K562 (cell line): ENCODE measurements around the gene TMEM191C. TPM values are rescaled to one million over a fixed set of nuclear protein-coding genes. Genes with fewer than 3 reads are reported as not detected.

Experiments used
- BCOR ChIP-seq: fragments of 450-650 bp; IDR thresholded peaks from 2 replicates; pipeline ENCODE4 v1.6.1; 2016
- CHCHD3 ChIP-seq: fragments of 250-450 bp; sonication (Bioruptor Pico); IDR thresholded peaks from 2 replicates; pipeline ENCODE4 v2.1.2; 2022; ENCODE audit warnings: mild to moderate bottlenecking
- CHD2 ChIP-seq: IDR thresholded peaks from 2 replicates; pipeline ENCODE4 v1.6.1; 2011; ENCODE audit warnings: low read depth, low read length
- DLX4 ChIP-seq: fragments of 250-450 bp; sonication (Bioruptor Pico); IDR thresholded peaks from 2 replicates; pipeline ENCODE4 v1.6.1; 2021; ENCODE audit warnings: mild to moderate bottlenecking
- E2F6 ChIP-seq, 2 experiments: IDR thresholded peaks; 2 replicates each; pipeline ENCODE4 v1.6.1; 2011; ENCODE audit warnings: borderline replicate concordance in 1 of 2, control low read depth in 1 of 2, low read depth in 1 of 2, low read length in 1 of 2, mild to moderate bottlenecking in 1 of 2, mixed read lengths in 1 of 2, moderate library complexity in 1 of 2; ENCODE audit not compliant: insufficient read depth in 1 of 2, insufficient read length in 1 of 2, poor library complexity in 1 of 2, severe bottlenecking in 1 of 2; ENCODE audit errors: extremely low read depth in 1 of 2
- ELF1 ChIP-seq: fragments of 200-800 bp; sonication (Bioruptor generic); IDR thresholded peaks from 2 replicates; pipeline ENCODE4 v1.6.1; 2016; ENCODE audit warnings: missing genetic modification characterization, missing compliant biosample characterization
- GATA2 ChIP-seq: sonication (generic); formaldehyde crosslinking; IDR thresholded peaks from 2 replicates; pipeline ENCODE4 v1.4.0; 2020; ENCODE audit warnings: mild to moderate bottlenecking, missing genetic modification reagents
- NCOR1 ChIP-seq: fragments of 450-650 bp; IDR thresholded peaks from 2 replicates; pipeline ENCODE4 v1.6.1; 2016; ENCODE audit warnings: mild to moderate bottlenecking, moderate library complexity
- NR2F6 ChIP-seq: fragments of 450-650 bp; formaldehyde crosslinking; IDR thresholded peaks from 2 replicates; pipeline ENCODE4 v1.4.0; 2020; ENCODE audit warnings: mild to moderate bottlenecking
- PCBP2 ChIP-seq: fragments of 200-400 bp; formaldehyde crosslinking; IDR thresholded peaks from 2 replicates; pipeline ENCODE4 v1.6.1; 2018; ENCODE audit warnings: low read length, low read depth, mild to moderate bottlenecking, moderate library complexity; ENCODE audit not compliant: poor library complexity, severe bottlenecking
- RFX5 ChIP-seq: IDR thresholded peaks from 2 replicates; pipeline ENCODE4 v1.6.1; 2011; ENCODE audit warnings: low read depth, mild to moderate bottlenecking, improper control_type of control experiment, low read length
- SRF ChIP-seq, 2 experiments: fragments of 250-450, 450-650 bp in 1 of 2; sonication (Bioruptor Pico) in 1 of 2; sonication (generic) in 1 of 2; formaldehyde crosslinking; IDR thresholded peaks; 2 replicates each; pipeline versions ENCODE4 v1.5.0 to v1.5.1; 2020 to 2022; ENCODE audit warnings: mild to moderate bottlenecking in 1 of 2, missing genetic modification reagents in 1 of 2
- SRSF7 ChIP-seq: fragments of 200-400 bp; formaldehyde crosslinking; optimal IDR thresholded peaks from 2 replicates; pipeline ENCODE3; 2017; ENCODE audit warnings: mild to moderate bottlenecking, low read depth, low read length
- TEAD4 ChIP-seq, 2 experiments: sonication (generic) in 1 of 2; formaldehyde crosslinking in 1 of 2; IDR thresholded peaks; 2 replicates each; pipeline versions ENCODE4 v1.6.1 to v1.8.0; 2012 to 2022; ENCODE audit warnings: borderline replicate concordance in 1 of 2, inconsistent platforms in 1 of 2, low read length in 1 of 2, mild to moderate bottlenecking in 1 of 2, missing genetic modification reagents in 1 of 2
- ZBTB26 ChIP-seq: fragments of 450-650 bp; formaldehyde crosslinking; IDR thresholded peaks from 2 replicates; pipeline ENCODE4 v1.4.0; 2022; ENCODE audit warnings: missing genetic modification characterization
- ZBTB43 ChIP-seq: sonication (generic); formaldehyde crosslinking; IDR thresholded peaks from 2 replicates; pipeline ENCODE4 v1.8.0; 2023; ENCODE audit warnings: mild to moderate bottlenecking, missing genetic modification reagents
- ZNF133 ChIP-seq: fragments of 250-450 bp; sonication (Bioruptor Pico); IDR thresholded peaks from 2 replicates; pipeline ENCODE4 v1.4.0; 2020; ENCODE audit warnings: mild to moderate bottlenecking
- ZNF280B ChIP-seq: fragments of 250-450 bp; sonication (Bioruptor Pico); IDR thresholded peaks from 2 replicates; pipeline ENCODE4 v1.5.1; 2021; ENCODE audit warnings: mild to moderate bottlenecking
- ZNF561 ChIP-seq: fragments of 450-650 bp; formaldehyde crosslinking; conservative IDR thresholded peaks from 2 replicates; pipeline ENCODE4 v1.4.0; 2020; ENCODE audit warnings: mild to moderate bottlenecking, moderate library complexity
- ZNF655 ChIP-seq: fragments of 250-450 bp; sonication (Bioruptor Pico); IDR thresholded peaks from 2 replicates; pipeline ENCODE4 v1.5.0; 2021
- ZNF785 ChIP-seq: fragments of 250-450 bp; sonication (Bioruptor Pico); IDR thresholded peaks from 2 replicates; pipeline ENCODE4 v1.4.0; 2020; ENCODE audit warnings: mild to moderate bottlenecking
- polyA plus RNA-seq, 8 experiments: library from polyadenylated mRNA; depleted of rRNA in 4 of 8; stranded (reverse) in 5 of 8; unstranded in 3 of 8; fragments of >200 nt; fragmentation: Nextera tagmentation in 2 of 8; fragmentation: Illumina TruSeq in 1 of 8; extraction: Ambion mirVana in 2 of 8; extraction: Trizol in 1 of 8; gene quantifications; 2 replicates each; pipeline versions ENCODE4 v1.2.1 to v1.2.3, GENCODE V29; 2011 to 2014; ENCODE audit warnings: inconsistent platforms in 1 of 8, missing spikeins in 1 of 8
- total RNA-seq, 7 experiments: library from RNA; depleted of rRNA in 6 of 7; stranded (reverse); fragments of >200 nt in 6 of 7; fragmentation: Illumina TruSeq in 2 of 7; extraction: Trizol in 2 of 7; gene quantifications; 2 replicates each; pipeline versions ENCODE4 v1.2.1 to v1.2.3, GENCODE V29; 2011 to 2021; ENCODE audit warnings: low replicate concordance in 1 of 7

The TMEM191C gene
- total and polyA plus RNA-seq, 9 of the 15 experiments (the other 6 are each of a cell fraction or from before 2014, with no cell fraction given), result 0.15 to 7.1 (median 1.1) TPM

GRCh38 chr22:21455334-21456089 lies 11.7 kb upstream of the TMEM191C start (continued):
- peak; percentile 11; the same call in 1 of the 2 replicates for TF ChIP-seq ZNF785 (CRISPR knock-in tag)
- TF ChIP-seq GATA2, result no peak
- TF ChIP-seq ZBTB43, result no peak
- TF ChIP-seq ZNF280B (CRISPR knock-in tag), result no peak
- TF ChIP-seq ZNF655 (CRISPR knock-in tag), result no peak
- TF ChIP-seq PCBP2, result no peak
- no peak for TF ChIP-seq TEAD4 (IDR thresholded peaks at IDR 0.05; ENCODE audit: low read length)
- peak; percentile 79; the same call in 1 of the 2 replicates for TF ChIP-seq TEAD4 (CRISPR knock-in tag; IDR thresholded peaks at IDR 0.05; ENCODE audit: borderline replicate concordance)
- TF ChIP-seq NR2F6 (CRISPR knock-in tag), result no peak
- TF ChIP-seq BCOR, result no peak
- no peak for TF ChIP-seq ZNF561 (CRISPR knock-in tag)
- no peak for TF ChIP-seq RFX5
- TF ChIP-seq CHD2, result no peak
- no peak for TF ChIP-seq SRF (CRISPR knock-in tag; IDR thresholded peaks at IDR 0.05)
- TF ChIP-seq NCOR1, result no peak
- no peak for TF ChIP-seq DLX4 (CRISPR knock-in tag)
- no peak for TF ChIP-seq ZNF133 (CRISPR knock-in tag)
- TF ChIP-seq ZBTB26 (CRISPR knock-in tag), result no peak
- TF ChIP-seq SRSF7, result no peak
- no peak for TF ChIP-seq E2F6 (IDR thresholded peaks at IDR 0.05; ENCODE audit: borderline replicate concordance in 1 of 2, extremely low read depth in 1 of 2, insufficient read depth in 1 of 2, insufficient read length in 1 of 2, low read depth in 1 of 2, low read length in 1 of 2, poor library complexity in 1 of 2, severe bottlenecking in 1 of 2)
- TF ChIP-seq ELF1 (tag), result no peak
- TF ChIP-seq CHCHD3 (CRISPR knock-in tag), result peak; percentile 73; the same call in 1 of the 2 replicates
